Loucy (cell line): ENCODE measurements around the gene SCGB2B2.

Experiments used
- H2AFZ ChIP-seq: fragments of 200-600 bp; sonication (generic); 2 replicates; pipeline ENCODE4 v1.6.0; 2016; ENCODE audit warnings: antibody characterized with exemption, mild to moderate bottlenecking, low read length, moderate library complexity
- H3F3A ChIP-seq: fragments of 200-600 bp; 2 replicates; pipeline ENCODE4 v1.6.0; 2016; ENCODE audit warnings: antibody characterized with exemption, low read depth, mild to moderate bottlenecking
- H3K27me3 ChIP-seq: fragments of 200-600 bp; sonication (generic); 2 replicates; pipeline ENCODE4 v1.6.1; 2014; ENCODE audit warnings: low read length, mild to moderate bottlenecking; ENCODE audit not compliant: insufficient read depth, poor library complexity, severe bottlenecking
- H3K36me3 ChIP-seq: fragments of 200-600 bp; sonication (generic); 2 replicates; pipeline ENCODE4 v1.6.1; 2016; ENCODE audit warnings: low read length; ENCODE audit not compliant: insufficient read depth
- H3K4me1 ChIP-seq: fragments of 200-600 bp; sonication (generic); 2 replicates; pipeline ENCODE4 v1.5.1; 2014; ENCODE audit warnings: low read length, mild to moderate bottlenecking; ENCODE audit not compliant: insufficient read depth, poor library complexity, severe bottlenecking
- H3K4me2 ChIP-seq: fragments of 200-600 bp; sonication (generic); 2 replicates; pipeline ENCODE4 v1.6.0; 2014; ENCODE audit warnings: antibody characterized with exemption, low read length, low read depth, mild to moderate bottlenecking; ENCODE audit not compliant: poor library complexity, severe bottlenecking
- H3K4me3 ChIP-seq: fragments of 200-600 bp; sonication (generic); 2 replicates; pipeline ENCODE4 v1.5.1; 2014; ENCODE audit warnings: low read length, mild to moderate bottlenecking, mixed read lengths; ENCODE audit not compliant: poor library complexity, severe bottlenecking
- H3K79me2 ChIP-seq: fragments of 200-600 bp; sonication (generic); 2 replicates; pipeline ENCODE4 v1.6.1; 2014; ENCODE audit warnings: low read length; ENCODE audit not compliant: insufficient read depth
- H3K9ac ChIP-seq: fragments of 200-600 bp; sonication (generic); 2 replicates; pipeline ENCODE4 v1.6.0; 2014; ENCODE audit warnings: mild to moderate bottlenecking, low read depth, low read length, moderate library complexity; ENCODE audit not compliant: poor library complexity, severe bottlenecking
- H3K9me2 ChIP-seq: fragments of 200-600 bp; sonication (generic); replicated peaks from 2 replicates; pipeline ENCODE4 v1.6.1; 2016; ENCODE audit warnings: low read depth, low read length, mixed read lengths
- H3K9me3 ChIP-seq: fragments of 200-600 bp; sonication (generic); 2 replicates; pipeline ENCODE4 v1.6.1; 2014; ENCODE audit warnings: mild to moderate bottlenecking, antibody characterized with exemption, low read length, low read depth; ENCODE audit not compliant: insufficient read depth
- H4K20me1 ChIP-seq: fragments of 200-600 bp; sonication (generic); 2 replicates; pipeline ENCODE4 v1.6.0; 2014; ENCODE audit warnings: antibody characterized with exemption, low read length, mild to moderate bottlenecking; ENCODE audit not compliant: insufficient read depth, poor library complexity, severe bottlenecking
- CTCF ChIP-seq: fragments of 200-600 bp; sonication (generic); conservative IDR thresholded peaks from 2 replicates; pipeline ENCODE4 v1.5.1; 2014; ENCODE audit warnings: mild to moderate bottlenecking, antibody characterized with exemption, low read length
- EZH2phosphoT487 ChIP-seq: fragments of 200-600 bp; IDR thresholded peaks from 2 replicates; pipeline ENCODE4 v1.6.1; 2018; ENCODE audit warnings: antibody characterized with exemption, mild to moderate bottlenecking, moderate library complexity, borderline replicate concordance

Gene SCGB2B2

GRCh38 chr19:34664168-34664567, 12.8 kb downstream of the SCGB2B2 start:
- H3K4me3 ChIP-seq, result no peak overlapping the region
- no peaks in the 10 kb centered on the region for H4K20me1 ChIP-seq
- no peaks in the 10 kb centered on the region for H3K36me3 ChIP-seq
- no peak for TF ChIP-seq EZH2phosphoT487
- TF ChIP-seq CTCF, result no peak
- no peaks in the 10 kb centered on the region for H3F3A ChIP-seq
- H3K9ac ChIP-seq, result no peak overlapping the region
- no peak overlapping the region for H2AFZ ChIP-seq
- H3K9me3 ChIP-seq, result no peaks in the 10 kb centered on the region
- H3K4me1 ChIP-seq, result peaks cover 4% of the 10 kb centered on the region
- H3K9me2 ChIP-seq, result no peaks in the 10 kb centered on the region
- H3K4me2 ChIP-seq, result no peak overlapping the region
- H3K79me2 ChIP-seq, result no peaks in the 10 kb centered on the region
- no peaks in the 10 kb centered on the region for H3K27me3 ChIP-seq

- Histone ChIP-seq H3K79me2 (no peaks in the 10 kb centered on the region), H4K20me1 (no peaks in the 10 kb centered on the region), H2AFZ (no peak overlapping the region), H3K36me3 (no peaks in the 10 kb centered on the region), H3K27me3 (no peaks in the 10 kb centered on the region), H3K4me3 (no peak overlapping the region), H3K9me3 (no peaks in the 10 kb centered on the region), H3K9ac (no peak overlapping the region), H3F3A (no peaks in the 10 kb centered on the region), H3K4me2 (no peak overlapping the region), H3K4me1 (peaks cover 4% of the 10 kb centered on the region), H3K9me2 (no peaks in the 10 kb centered on the region)
- TF ChIP-seq CTCF (peak; percentile 63), EZH2phosphoT487 (no peak)
These were observed 14.0 kb downstream of the SCGB2B2 start for GRCh38 chr19:34662919-34663318.

GRCh38 chr19:34661357-34661756, 15.6 kb downstream of the SCGB2B2 start:
- no peaks in the 10 kb centered on the region; the same call in 1 of the 2 replicates for H3K9me3 ChIP-seq
- H3K4me3 ChIP-seq, result no peak overlapping the region
- no peaks in the 10 kb centered on the region for H3K36me3 ChIP-seq
- H2AFZ ChIP-seq, result no peak overlapping the region
- H3K27me3 ChIP-seq, result no peaks in the 10 kb centered on the region
- no peaks in the 10 kb centered on the region for H3F3A ChIP-seq
- TF ChIP-seq EZH2phosphoT487 (no peak), CTCF (no peak)
- no peaks in the 10 kb centered on the region for H3K9me2 ChIP-seq
- peaks cover 4% of the 10 kb centered on the region for H3K4me1 ChIP-seq
- H3K9ac ChIP-seq, result no peak overlapping the region
- no peaks in the 10 kb centered on the region for H3K79me2 ChIP-seq
- no peak overlapping the region for H3K4me2 ChIP-seq
- H4K20me1 ChIP-seq, result no peaks in the 10 kb centered on the region
